CD4-positive, alpha-beta T cell (primary cell): ENCODE measurements around the gene HSD17B1. TPM values are rescaled to one million over a fixed set of nuclear protein-coding genes. Genes with fewer than 3 reads are reported as not detected.
"Not testable (repeated sequence)": the region's sequence is repeated elsewhere in the genome, so short reads cannot be mapped to it uniquely, and the experiment has no call there.

Source experiments
- ATAC-seq: fragments of 200-7000 bp; cut with Tn5 transposase; one replicate; pipeline ENCODE4 v1.10.0; 2022; ENCODE audit warnings: mild to moderate bottlenecking; ENCODE audit not compliant: poor library complexity
- CTCF ChIA-PET: fragments of 350-600 bp; sonication (Branson Sonifier 250); formaldehyde crosslinking; loops from one replicate; lab custom pipeline; 2021; ENCODE audit warnings: antibody characterized with exemption, inconsistent platforms; lab: Charles Lee
- POLR2A ChIA-PET: fragments of 350-600 bp; sonication (Branson Sonifier 250); formaldehyde crosslinking; loops from one replicate; lab custom pipeline; 2021; ENCODE audit warnings: antibody characterized with exemption, inconsistent platforms; lab: Charles Lee
- DNase-seq, 14 experiments: peaks; one replicate each; pipeline ENCODE4 v3.0.0-alpha.2; 2013 to 2020; ENCODE audit warnings: mixed read lengths in 2 of 14
- H3K27ac ChIP-seq, 2 donors: one replicate each; pipeline versions ENCODE4 v1.5.1 to v1.7.0; 2013; ENCODE audit warnings: low read length in 2 of 2, low read depth in 1 of 2, mild to moderate bottlenecking in 1 of 2
- H3K27me3 ChIP-seq, 2 experiments: 1 replicate in 1 of 2; 2 replicates in 1 of 2; pipeline versions ENCODE4 v1.6.1 to v1.7.0; 2013; ENCODE audit warnings: low read length in 2 of 2, control low read depth in 1 of 2, mild to moderate bottlenecking in 1 of 2, moderate library complexity in 1 of 2; ENCODE audit not compliant: insufficient read depth in 2 of 2, control insufficient read depth in 1 of 2
- H3K36me3 ChIP-seq: one replicate; pipeline ENCODE4 v1.6.1; 2013; ENCODE audit warnings: low read length, control low read depth; ENCODE audit not compliant: insufficient read depth
- H3K4me1 ChIP-seq: one replicate; pipeline ENCODE4 v1.6.1; 2013; ENCODE audit warnings: low read length, control low read depth; ENCODE audit not compliant: insufficient read depth
- H3K4me3 ChIP-seq: one replicate; pipeline ENCODE4 v1.5.1; 2013; ENCODE audit warnings: mild to moderate bottlenecking, low read length, moderate library complexity
- H3K9me3 ChIP-seq, 2 experiments: 1 replicate in 1 of 2; 2 replicates in 1 of 2; pipeline versions ENCODE4 v1.6.1 to v1.7.0; 2013; ENCODE audit warnings: low read length in 2 of 2, mild to moderate bottlenecking in 2 of 2, control low read depth in 1 of 2, moderate library complexity in 1 of 2; ENCODE audit not compliant: control insufficient read depth in 1 of 2, insufficient read depth in 1 of 2
- H3K27ac Mint-ChIP-seq: one replicate; pipeline ENCODE4 v1.8.0; 2020; ENCODE audit warnings: mixed read lengths
- H3K27me3 Mint-ChIP-seq: one replicate; pipeline ENCODE4 v1.8.0; 2021; ENCODE audit warnings: mixed read lengths
- H3K36me3 Mint-ChIP-seq: one replicate; pipeline ENCODE4 v1.8.0; 2021; ENCODE audit warnings: low read depth, mixed read lengths
- H3K4me1 Mint-ChIP-seq: one replicate; pipeline ENCODE4 v1.8.0; 2021; ENCODE audit warnings: low read depth, mixed read lengths
- H3K4me3 Mint-ChIP-seq: one replicate; pipeline ENCODE4 v1.8.0; 2020; ENCODE audit warnings: mild to moderate bottlenecking, mixed read lengths
- H3K9me3 Mint-ChIP-seq: one replicate; pipeline ENCODE4 v1.8.0; 2020; ENCODE audit warnings: mixed read lengths
- intact Hi-C, 2 experiments: fragments of 100-400 bp; cut with DNase I in 1 of 2; cut with micrococcal nuclease in 1 of 2; formaldehyde crosslinking; loops; one replicate each; pipeline versions ENCODE4 v1.15.1 to v1.9.0; 2023 to 2025; cut with DNase I, micrococcal nuclease
- total RNA-seq, 174 experiments: library from RNA in 2 of 174; stranded (reverse) in 2 of 174; gene quantifications; one replicate each; pipeline ENCODE4 v1.2.3 and lab custom pipeline; 2021 to 2026
- TF ChIP-seq, protein P1 (sequence below): fragments of 200-600 bp; IDR thresholded peaks from one replicate; pipeline ENCODE4 v1.8.0; 2022; ENCODE audit warnings: antibody characterized with exemption, mild to moderate bottlenecking

The HSD17B1 gene
- total RNA-seq, 2 experiments from 2014 or later: 0.80 to 0.81 TPM

- no peaks in the 10 kb centered on the region for H3K27me3 ChIP-seq
- no peaks in the 10 kb centered on the region for H3K9me3 Mint-ChIP-seq
- H3K36me3 Mint-ChIP-seq: no peaks in the 10 kb centered on the region
- ATAC-seq (peak; percentile 87), DNase-seq (peak; percentile 40 to 89 (median 69))
- H3K27ac Mint-ChIP-seq: peak overlapping the region; percentile 90
- POLR2A ChIA-PET: interaction anchor here (0.6 to 2.6 kb wide), 10 partner anchors 9 to 279 kb away, joined by 3 to 14 read pairs (median 6); partner anchors contain the start of genes MLX, NAGLU, PSMC3IP and RETREG3
- H3K4me1 Mint-ChIP-seq: peaks cover 31% of the 10 kb centered on the region
- CTCF ChIA-PET: interaction anchor here (1.0 to 2.0 kb wide), 2 partner anchors 24 to 270 kb away, joined by 3 to 15 read pairs; partner anchors contain the start of genes BECN1 and PSMC3IP
- H3K27ac ChIP-seq: peak overlapping the region; percentile 83 to 87
- H3K27me3 Mint-ChIP-seq: no peaks in the 10 kb centered on the region
- TF ChIP-seq, protein P1, sequence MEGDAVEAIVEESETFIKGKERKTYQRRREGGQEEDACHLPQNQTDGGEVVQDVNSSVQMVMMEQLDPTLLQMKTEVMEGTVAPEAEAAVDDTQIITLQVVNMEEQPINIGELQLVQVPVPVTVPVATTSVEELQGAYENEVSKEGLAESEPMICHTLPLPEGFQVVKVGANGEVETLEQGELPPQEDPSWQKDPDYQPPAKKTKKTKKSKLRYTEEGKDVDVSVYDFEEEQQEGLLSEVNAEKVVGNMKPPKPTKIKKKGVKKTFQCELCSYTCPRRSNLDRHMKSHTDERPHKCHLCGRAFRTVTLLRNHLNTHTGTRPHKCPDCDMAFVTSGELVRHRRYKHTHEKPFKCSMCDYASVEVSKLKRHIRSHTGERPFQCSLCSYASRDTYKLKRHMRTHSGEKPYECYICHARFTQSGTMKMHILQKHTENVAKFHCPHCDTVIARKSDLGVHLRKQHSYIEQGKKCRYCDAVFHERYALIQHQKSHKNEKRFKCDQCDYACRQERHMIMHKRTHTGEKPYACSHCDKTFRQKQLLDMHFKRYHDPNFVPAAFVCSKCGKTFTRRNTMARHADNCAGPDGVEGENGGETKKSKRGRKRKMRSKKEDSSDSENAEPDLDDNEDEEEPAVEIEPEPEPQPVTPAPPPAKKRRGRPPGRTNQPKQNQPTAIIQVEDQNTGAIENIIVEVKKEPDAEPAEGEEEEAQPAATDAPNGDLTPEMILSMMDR: no peak
- peaks cover 26% of the 10 kb centered on the region for H3K4me1 ChIP-seq
- intact Hi-C loops: loop anchor here (2.0 kb wide), 2 partner anchors 22 to 24 kb away; partner anchors contain the start of gene PSMC3IP (in 1 of the 2)
- H3K9me3 ChIP-seq: no peaks in the 10 kb centered on the region
- H3K4me3 Mint-ChIP-seq: peak overlapping the region; percentile 93
- H3K36me3 ChIP-seq: peaks cover 5% of the 10 kb centered on the region
- peak overlapping the region; percentile 84 for H3K4me3 ChIP-seq
Measured at GRCh38 chr17:42554250-42555121, 1.8 kb downstream of the HSD17B1 start.

- H3K4me1 Mint-ChIP-seq: peaks cover 31% of the 10 kb centered on the region
- no peaks in the 10 kb centered on the region for H3K9me3 Mint-ChIP-seq
- Histone ChIP-seq H3K27me3 (no peaks in the 10 kb centered on the region), H3K27ac (peak overlapping the region; percentile 83 to 87), H3K4me3 (peak overlapping the region; percentile 84), H3K36me3 (peaks cover 5% of the 10 kb centered on the region), H3K4me1 (peaks cover 26% of the 10 kb centered on the region), H3K9me3 (no peaks in the 10 kb centered on the region)
- peak overlapping the region; percentile 90 for H3K27ac Mint-ChIP-seq
- intact Hi-C loops: loop anchor here (2.0 kb wide), 2 partner anchors 22 to 24 kb away; partner anchors contain the start of gene PSMC3IP (in 1 of the 2)
- H3K27me3 Mint-ChIP-seq: no peaks in the 10 kb centered on the region
- ChIA-PET POLR2A (interaction anchor here (1.3 to 2.6 kb wide), 6 partner anchors 8 to 167 kb away, joined by 4 to 14 read pairs (median 10); partner anchors contain the start of genes MLX, NAGLU, PSMC3IP and RETREG3), CTCF (interaction anchor here (2.0 kb wide), 1 partner anchor 23 kb away, joined by 15 read pairs; the partner anchor contains the start of gene PSMC3IP)
- TF ChIP-seq, protein P1: no peak
- H3K4me3 Mint-ChIP-seq: peak overlapping the region; percentile 93
- DNase-seq: no peak
- H3K36me3 Mint-ChIP-seq: no peaks in the 10 kb centered on the region
- ATAC-seq: peak; percentile 7
Measured at GRCh38 chr17:42555122-42555622, 2.4 kb downstream of the HSD17B1 start.

DNA sequence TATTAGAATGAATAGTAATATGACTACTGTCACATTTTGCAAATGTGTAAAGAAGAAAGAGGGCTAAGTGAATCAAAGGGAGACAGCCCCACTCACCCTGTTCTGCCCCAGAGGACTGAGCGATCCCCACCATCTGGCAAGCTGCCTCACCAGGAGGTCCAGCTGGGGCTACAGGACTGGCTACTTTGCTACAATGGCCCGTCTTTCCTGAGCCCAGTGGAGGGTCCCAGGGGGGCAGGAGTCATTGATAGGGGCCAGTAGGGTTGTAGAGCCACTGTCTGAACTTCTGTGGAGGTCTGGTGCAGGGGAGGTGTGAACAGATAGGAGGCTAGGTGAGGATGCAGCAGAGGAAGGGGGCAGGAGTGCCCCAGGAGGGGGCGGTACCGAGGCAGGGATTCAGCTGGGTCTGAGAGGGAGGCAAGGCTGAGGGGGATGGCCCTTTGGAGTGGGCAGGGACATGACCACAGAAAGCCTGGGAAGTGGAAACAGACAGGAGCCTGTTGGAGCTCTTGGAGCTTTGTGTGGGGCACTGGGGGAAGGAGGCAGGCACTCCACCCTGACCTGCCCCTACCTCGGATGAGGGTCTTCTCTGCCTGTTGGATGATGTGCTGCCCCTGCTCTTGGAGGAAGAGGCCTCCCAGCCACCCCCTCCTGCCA lies 3.4 kb downstream of the HSD17B1 start:
- DNase-seq, ATAC-seq, CTCF ChIA-PET, POLR2A ChIA-PET, H3K4me3 ChIP-seq, H3K27me3 ChIP-seq, H3K9me3 Mint-ChIP-seq, H3K36me3 Mint-ChIP-seq, H3K27me3 Mint-ChIP-seq, H3K36me3 ChIP-seq, H3K27ac ChIP-seq, H3K9me3 ChIP-seq: not testable (repeated sequence)
- H3K4me1 ChIP-seq: peaks cover 26% of the 10 kb centered on the region
- intact Hi-C loops: loop anchor here (2.0 kb wide), 2 partner anchors 21 to 25 kb away; partner anchors contain the start of gene PSMC3IP (in 1 of the 2)
- Mint-ChIP-seq H3K4me3 (peak overlapping the region; percentile 93), H3K4me1 (peaks cover 31% of the 10 kb centered on the region), H3K27ac (peak overlapping the region; percentile 90)
